ENCODE results near the gene PFKL.
"Not testable (repeated sequence)": the region's sequence is repeated elsewhere in the genome, so short reads cannot be mapped to it uniquely, and the experiment has no call there.

The PFKL gene

GRCh38 chr21:44279354-44280260, 20.2 kb upstream of the PFKL start:
- DNase-seq (ENCODE audit: low spot score): no peak

GRCh38 chr21:44281801-44282200, 18.1 kb upstream of the PFKL start:
- no peak for DNase-seq (ENCODE audit: low spot score)

GRCh38 chr21:44282370-44282769, 17.5 kb upstream of the PFKL start:
- DNase-seq (ENCODE audit: low spot score): no peak

- DNase-seq (ENCODE audit: low spot score): not testable (repeated sequence)
Measured at GRCh38 chr21:44283211-44283785, 16.6 kb upstream of the PFKL start.

GRCh38 chr21:44283948-44284347, 15.9 kb upstream of the PFKL start:
- DNase-seq (ENCODE audit: low spot score): no peak

- DNase-seq (ENCODE audit: low spot score): no peak
Measured at GRCh38 chr21:44285138-44285992, 14.5 kb upstream of the PFKL start, which contains the start of gene AIRE. AIRE (plus strand) TSS chr21:44285876; CDS start chr21:44286007, 131 bp downstream.

- no peak for DNase-seq (ENCODE audit: low spot score)
Measured at GRCh38 chr21:44286086-44286715, 13.7 kb upstream of the PFKL start.

GRCh38 chr21:44286716-44287632, 12.9 kb upstream of the PFKL start:
- no peak for DNase-seq (ENCODE audit: low spot score)

GRCh38 chr21:44288251-44289110, 11.4 kb upstream of the PFKL start:
- no peak for DNase-seq (ENCODE audit: low spot score)

GRCh38 chr21:44289381-44290010, 10.4 kb upstream of the PFKL start:
- no peak for DNase-seq (ENCODE audit: low spot score)

GRCh38 chr21:44290327-44291077, 9.4 kb upstream of the PFKL start:
- no peak for DNase-seq (ENCODE audit: low spot score)

GRCh38 chr21:44291078-44291935, 8.5 kb upstream of the PFKL start:
- DNase-seq (ENCODE audit: low spot score): no peak

- DNase-seq (ENCODE audit: low spot score): no peak
Measured at GRCh38 chr21:44291936-44292811, 7.7 kb upstream of the PFKL start.

GRCh38 chr21:44292812-44293195, 7.0 kb upstream of the PFKL start:
- no peak for DNase-seq (ENCODE audit: low spot score)

GRCh38 chr21:44293551-44294231, 6.2 kb upstream of the PFKL start:
- DNase-seq (ENCODE audit: low spot score): no peak
